Inflammatory macrophage treated with lipopolysaccharide for 4 hours (primary cell): ENCODE measurements around the gene TRAPPC2B.

Experiments
- DNase-seq: peaks from one replicate; pipeline ENCODE4 v3.0.0-alpha.2; 2020

The TRAPPC2B gene

GRCh38 chr19:57362997-57363687 lies at the start of gene TRAPPC2B, which contains the start of gene ZNF547:
TSS of gene TRAPPC2B (plus strand) at chr19:57363551. CDS start at chr19:57364834, 1,283 bp downstream.
TSS of gene ZNF547 (plus strand) at chr19:57363551. CDS start at chr19:57368556, 5,005 bp downstream.
- DNase-seq = peak; percentile 100

- DNase-seq = no peak
Observed at GRCh38 chr19:57314146-57314545, 49.2 kb upstream of the TRAPPC2B start.

GRCh38 chr19:57317503-57317902 lies 45.8 kb upstream of the TRAPPC2B start:
- DNase-seq = no peak

- no peak for DNase-seq
Observed at GRCh38 chr19:57319869-57320179, 43.5 kb upstream of the TRAPPC2B start.

- peak; percentile 97 for DNase-seq
Observed at GRCh38 chr19:57320180-57321084, 42.9 kb upstream of the TRAPPC2B start, which contains the start of gene ZNF543. TSS of gene ZNF543 (plus strand) at chr19:57320472. CDS start at chr19:57320854, 382 bp downstream.

- DNase-seq = no peak
Observed at GRCh38 chr19:57321116-57321515, 42.2 kb upstream of the TRAPPC2B start.

- no peak for DNase-seq
Observed at GRCh38 chr19:57321751-57322150, 41.6 kb upstream of the TRAPPC2B start.

- no peak for DNase-seq
Observed at GRCh38 chr19:57324992-57325391, 38.4 kb upstream of the TRAPPC2B start.

- no peak for DNase-seq
Observed at GRCh38 chr19:57327993-57328392, 35.4 kb upstream of the TRAPPC2B start.

- DNase-seq = no peak
Observed at GRCh38 chr19:57334191-57334590, 29.2 kb upstream of the TRAPPC2B start.

- DNase-seq = no peak
Observed at GRCh38 chr19:57338877-57339276, 24.5 kb upstream of the TRAPPC2B start.

- no peak for DNase-seq
Observed at GRCh38 chr19:57342582-57342981, 20.8 kb upstream of the TRAPPC2B start.

- no peak for DNase-seq
Observed at GRCh38 chr19:57348136-57348535, 15.2 kb upstream of the TRAPPC2B start.

GRCh38 chr19:57350877-57351805 lies 12.2 kb upstream of the TRAPPC2B start, which contains the start of gene ZNF304:
TSS of gene ZNF304 (plus strand) at chr19:57351271. CDS start at chr19:57351665, 394 bp downstream.
- peak; percentile 94 for DNase-seq

GRCh38 chr19:57351867-57352266 lies 11.5 kb upstream of the TRAPPC2B start:
- no peak for DNase-seq

- no peak for DNase-seq
Observed at GRCh38 chr19:57355916-57356315, 7.4 kb upstream of the TRAPPC2B start.

- no peak for DNase-seq
Observed at GRCh38 chr19:57357406-57357805, 5.9 kb upstream of the TRAPPC2B start.

- no peak for DNase-seq
Observed at GRCh38 chr19:57359300-57359699, 4.1 kb upstream of the TRAPPC2B start.

GRCh38 chr19:57362419-57362818 lies 932 bp upstream of the TRAPPC2B start:
- DNase-seq = no peak

GRCh38 chr19:57363688-57364181 lies 384 bp downstream of the TRAPPC2B start:
- no peak for DNase-seq

GRCh38 chr19:57366776-57367175 lies 3.4 kb downstream of the TRAPPC2B start:
- no peak for DNase-seq

GRCh38 chr19:57374179-57374578 lies 10.8 kb downstream of the TRAPPC2B start:
- no peak for DNase-seq
